NCI-H82 treated with DMSO at 0.1 percent for 48 hours (cell line): ENCODE data around the gene SORCS2.

Experiments used
- DNase-seq: peaks from one replicate; lab custom pipeline; 2025; ENCODE audit not compliant: unreplicated experiment; lab: John Stamatoyannopoulos, UW

The SORCS2 gene

DNA sequence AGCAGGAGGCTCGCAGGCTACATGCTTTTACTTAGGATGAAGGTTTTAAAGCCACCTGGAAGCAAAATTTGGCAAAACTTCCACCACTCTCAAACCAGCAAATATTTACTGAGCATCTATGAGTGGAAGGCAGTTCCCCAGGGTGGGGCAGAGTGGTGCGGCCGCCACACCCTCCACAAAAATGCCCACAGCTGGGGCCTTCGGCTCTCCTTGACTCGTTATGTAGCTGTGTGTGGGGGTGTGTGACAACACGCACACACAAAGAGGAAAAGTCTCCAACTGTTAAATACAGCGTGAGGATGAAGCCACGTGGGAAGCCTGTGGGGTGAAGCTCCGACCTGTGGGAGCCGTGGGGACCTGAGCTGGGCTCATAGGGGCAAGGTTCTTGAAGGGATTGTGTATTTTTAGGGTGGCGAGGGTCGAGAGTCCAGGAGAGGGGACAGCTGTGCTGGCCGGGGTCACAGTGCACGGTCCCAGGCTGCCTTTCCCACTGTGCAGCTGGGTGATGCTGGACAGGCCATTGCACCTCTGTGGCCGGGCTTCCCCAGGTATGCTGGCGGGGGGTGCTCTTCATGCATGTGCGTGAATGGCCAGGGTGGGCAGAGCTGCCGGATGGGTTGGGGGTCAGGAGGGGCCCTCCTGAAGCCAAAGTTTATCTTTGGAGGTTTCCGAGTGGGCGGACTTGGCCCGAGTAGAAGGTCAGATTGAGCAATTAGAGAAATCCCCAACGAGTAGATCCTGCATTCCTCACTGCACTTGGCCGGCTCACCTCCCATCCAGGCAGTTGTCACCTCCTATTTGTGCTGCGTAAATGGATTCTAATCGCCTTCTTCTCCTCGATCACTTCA lies 25.4 kb downstream of the SORCS2 start:
- no peak for DNase-seq

DNA sequence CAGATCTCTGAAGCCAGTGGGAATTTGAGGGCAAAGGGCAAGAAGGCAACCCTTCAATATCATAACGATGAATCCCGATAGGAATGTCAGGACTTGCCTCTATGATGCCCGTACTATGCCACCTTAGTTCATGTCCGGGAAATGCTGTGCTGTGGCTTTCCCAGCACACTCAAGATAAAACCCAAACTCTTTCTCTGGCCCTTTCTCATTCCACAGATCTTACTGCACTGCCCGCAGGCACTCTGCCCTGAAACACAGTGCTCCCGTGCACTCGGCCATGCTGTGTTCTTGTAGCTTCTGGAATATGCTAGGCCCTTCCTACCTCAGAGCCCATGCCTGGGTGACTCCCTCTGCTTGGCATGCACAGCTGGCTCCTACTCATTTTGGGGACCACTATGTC lies 26.3 kb downstream of the SORCS2 start:
- DNase-seq = no peak

DNA sequence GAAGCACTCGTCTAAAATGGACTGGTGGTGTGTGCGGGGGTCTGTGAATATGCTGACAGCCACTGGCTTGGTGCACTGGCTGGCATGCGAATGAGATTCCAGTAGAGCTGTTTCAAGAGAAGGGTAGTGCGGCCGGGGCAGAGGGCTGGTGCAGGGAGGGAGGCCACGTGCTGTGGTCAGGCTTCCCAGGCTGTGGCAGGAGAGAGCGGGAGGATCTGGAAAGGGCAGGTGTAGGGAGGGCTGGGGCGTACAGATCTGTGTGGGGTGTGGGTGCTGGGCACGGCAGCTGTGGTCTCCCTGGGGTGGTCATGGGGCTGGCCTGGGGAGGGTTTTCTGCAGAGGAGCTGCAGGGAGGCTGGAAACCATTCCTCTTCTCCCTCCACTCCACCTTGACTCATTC lies 30.2 kb downstream of the SORCS2 start:
- no peak for DNase-seq

DNA sequence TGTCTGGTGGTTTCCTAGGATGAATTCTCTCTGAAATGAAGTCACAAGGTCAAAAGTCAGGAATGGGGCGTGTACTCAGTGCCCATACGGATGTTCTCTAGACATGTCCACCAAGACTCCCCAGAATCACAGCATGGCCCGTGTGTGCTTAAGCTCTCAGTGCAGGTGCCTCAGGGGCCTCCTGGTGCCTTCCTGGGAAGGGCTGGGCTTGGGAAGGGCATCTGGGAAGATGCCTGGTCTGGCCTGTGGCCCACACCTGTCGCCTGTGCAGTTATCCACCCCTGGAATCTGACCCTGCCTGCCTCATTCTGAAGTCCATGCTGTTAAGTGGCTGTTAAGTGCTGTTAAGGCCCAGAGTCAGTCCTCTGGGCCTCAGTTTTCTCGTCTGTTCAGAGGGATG lies 31.2 kb downstream of the SORCS2 start:
- no peak for DNase-seq

DNA sequence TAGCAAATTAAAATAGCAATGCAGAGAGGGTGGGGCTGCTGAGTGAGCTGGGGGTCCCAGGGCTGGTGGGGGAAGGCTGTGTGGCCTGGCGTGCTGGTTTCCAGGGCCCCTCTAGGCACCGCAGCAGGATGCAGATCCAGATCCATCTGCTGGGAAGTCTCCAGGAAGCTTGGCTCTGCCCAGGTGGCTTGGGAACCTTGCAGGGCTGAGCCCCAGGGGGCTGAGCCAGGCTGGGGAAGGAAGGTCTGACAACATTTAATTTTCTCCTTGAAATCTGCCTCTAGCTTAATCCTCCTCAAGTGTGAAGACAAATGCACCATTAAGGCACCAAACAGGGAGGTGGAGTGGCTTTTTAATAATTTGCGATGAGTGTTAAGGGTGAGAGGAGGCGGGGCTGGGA lies 31.7 kb downstream of the SORCS2 start:
- peak; percentile 24 for DNase-seq

DNA sequence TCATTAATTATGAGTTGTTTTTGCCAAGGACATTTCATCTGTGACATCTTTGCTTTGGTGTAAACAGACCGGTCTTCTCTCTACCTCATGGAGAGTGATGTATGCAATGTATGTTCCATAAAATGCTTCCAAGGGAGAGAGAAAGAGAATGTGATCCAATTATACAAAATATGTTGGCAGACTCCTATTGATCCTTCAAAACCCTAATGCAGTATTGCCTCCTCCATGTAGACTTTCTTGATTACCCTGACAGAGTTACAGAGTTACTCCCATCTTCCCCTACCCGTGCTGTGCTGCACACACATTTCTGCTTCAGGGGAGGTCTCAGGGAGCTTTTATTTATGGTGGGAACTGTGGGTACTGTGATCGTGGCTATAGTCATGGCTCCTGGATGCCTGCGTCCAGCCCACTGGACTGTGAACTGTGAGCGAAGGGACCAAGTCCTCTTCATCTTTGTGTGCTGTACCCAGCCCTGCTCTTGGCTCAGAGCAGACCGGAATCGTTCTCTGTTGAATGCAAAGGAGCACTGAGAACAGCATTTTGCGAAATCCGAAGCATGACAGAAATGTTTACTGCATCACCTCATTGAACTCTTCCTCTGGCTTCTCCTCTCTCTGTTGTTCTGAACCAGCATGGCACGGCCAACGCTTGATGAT lies 32.7 kb downstream of the SORCS2 start:
- DNase-seq = no peak

DNA sequence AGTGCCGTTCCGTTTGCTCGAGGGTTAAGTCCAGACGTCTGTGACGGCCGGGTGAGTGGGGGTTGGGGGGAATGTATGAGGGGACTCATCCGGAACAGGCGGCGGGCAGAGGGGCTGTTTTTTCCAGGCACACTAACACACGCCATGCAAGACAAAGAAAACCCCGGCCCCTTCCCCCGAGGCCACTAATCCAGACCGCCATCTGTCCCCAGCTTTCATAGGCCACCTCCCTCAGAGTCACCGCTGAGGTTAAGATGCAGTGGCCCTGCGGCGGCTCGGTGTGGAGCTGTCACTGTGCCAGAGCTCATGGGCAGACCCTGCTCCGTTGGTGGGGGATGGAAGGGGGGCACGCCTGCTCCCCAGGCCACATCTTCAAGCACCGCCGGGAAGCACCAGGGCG lies 34.1 kb downstream of the SORCS2 start:
- DNase-seq = peak; percentile 90

DNA sequence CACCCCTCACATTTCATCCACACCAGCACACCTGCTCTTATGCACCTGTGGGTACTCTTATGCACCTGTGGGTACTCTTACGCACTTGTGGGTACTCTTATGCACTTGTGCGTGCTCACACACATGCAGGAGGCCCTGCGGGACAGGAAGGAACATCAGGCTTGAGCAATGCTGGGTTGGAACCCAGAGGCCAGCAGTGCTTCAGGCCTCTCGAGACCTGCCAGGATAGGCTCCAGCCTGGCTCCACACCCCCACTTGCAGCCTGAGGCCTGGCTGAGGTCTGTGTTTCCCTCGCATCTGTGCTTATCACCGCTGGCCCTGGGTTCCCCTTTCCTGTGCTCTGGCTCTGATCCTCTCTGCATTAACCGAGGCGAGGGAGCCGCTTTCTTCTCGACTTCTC lies 34.7 kb downstream of the SORCS2 start:
- no peak for DNase-seq

DNA sequence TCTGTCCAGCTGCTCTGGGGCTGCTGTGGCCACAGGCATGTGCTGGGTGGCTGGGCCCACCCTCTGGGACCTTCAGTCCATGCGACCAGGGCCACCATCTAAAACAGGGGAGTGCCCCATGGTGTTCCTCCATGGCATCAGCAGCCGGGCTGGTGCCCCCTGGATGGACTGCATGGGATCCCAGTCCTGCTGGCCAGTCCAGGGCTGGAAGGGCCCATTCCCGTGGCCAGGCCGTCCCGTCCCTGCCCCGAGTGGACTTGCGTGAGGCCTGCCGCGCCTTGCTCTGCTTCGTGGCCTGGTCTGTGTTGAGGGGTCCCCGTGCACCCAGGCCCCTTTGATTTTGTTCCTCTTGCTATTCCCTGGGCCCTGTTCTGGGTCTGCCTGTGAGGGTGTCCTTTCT lies 36.4 kb downstream of the SORCS2 start:
- no peak for DNase-seq

DNA sequence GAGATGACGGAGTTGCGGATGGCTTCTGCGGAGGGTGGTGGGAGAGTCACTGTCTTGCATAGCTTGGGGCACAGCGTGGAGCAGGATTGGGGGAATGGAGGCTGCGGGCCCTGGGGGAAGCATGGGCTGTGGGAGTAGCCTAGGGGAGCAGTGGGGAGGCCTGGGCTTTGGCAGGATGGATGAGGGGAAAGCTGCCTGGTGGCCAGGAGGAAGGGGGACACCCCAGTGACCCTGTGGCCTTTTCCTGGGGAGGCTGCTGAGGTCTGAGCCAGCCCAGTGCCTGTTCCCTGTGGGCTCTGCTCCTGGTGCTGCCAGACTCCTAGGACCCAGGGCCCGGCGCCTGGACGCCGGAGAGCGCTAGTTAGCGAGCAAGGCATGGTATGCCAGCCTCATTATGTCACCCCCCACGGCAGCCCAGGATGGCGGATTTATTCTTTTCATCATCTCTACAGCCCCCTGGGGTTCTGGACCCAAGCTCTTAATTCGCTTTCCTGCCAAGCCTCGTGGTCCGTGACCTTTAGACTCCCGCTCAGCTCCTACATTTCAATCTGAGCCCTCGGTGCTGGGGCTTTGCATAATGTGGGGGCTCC lies 39.8 kb downstream of the SORCS2 start:
- no peak for DNase-seq

DNA sequence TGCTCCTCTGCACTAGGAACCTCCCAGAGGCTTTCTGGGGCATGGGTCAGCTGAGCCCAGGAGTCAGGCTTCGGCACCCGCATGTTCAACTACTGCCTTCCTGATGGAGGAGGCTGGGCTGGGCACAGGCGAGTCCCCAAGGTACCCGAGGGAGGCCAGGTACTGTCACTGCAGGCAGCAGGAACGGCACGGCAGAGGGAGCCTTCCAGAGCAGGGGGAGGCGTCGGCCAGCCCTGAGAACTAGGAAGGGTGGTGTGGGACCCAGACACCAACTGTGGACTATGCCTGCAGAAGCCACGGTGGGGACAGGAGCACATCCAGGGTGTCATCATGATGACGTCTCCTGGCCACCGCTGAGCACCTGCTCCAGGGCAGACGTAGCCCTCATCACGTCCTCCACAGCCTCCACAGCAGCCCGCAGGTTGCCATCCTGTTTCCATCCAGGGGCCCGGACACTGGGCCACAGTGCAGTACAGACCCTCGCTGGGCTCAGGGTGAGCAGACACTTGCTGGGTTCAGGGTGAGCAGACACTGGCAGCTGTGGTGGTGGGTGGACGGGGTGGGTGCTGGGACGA lies 40.8 kb downstream of the SORCS2 start:
- no peak for DNase-seq

DNA sequence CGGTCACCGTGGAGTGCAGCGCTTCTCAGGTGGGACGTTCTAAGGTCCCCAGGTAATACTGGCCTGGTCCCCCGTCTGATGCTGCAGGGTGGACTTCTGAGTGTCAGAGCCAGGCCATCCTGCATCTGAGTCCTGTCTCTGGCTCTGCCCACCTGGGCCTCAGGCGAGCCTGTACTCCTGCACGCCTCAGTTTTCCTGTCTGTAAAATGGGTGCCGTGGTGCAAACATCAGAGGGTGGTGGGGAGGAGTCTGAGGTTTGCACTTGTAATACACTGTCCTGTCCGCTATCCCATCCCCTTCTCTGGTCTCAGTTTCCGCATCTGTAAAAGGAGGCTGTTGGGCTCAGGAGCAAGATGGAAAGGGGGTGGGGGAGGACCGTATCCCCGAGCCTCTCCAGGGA lies 41.3 kb downstream of the SORCS2 start:
- no peak for DNase-seq

DNA sequence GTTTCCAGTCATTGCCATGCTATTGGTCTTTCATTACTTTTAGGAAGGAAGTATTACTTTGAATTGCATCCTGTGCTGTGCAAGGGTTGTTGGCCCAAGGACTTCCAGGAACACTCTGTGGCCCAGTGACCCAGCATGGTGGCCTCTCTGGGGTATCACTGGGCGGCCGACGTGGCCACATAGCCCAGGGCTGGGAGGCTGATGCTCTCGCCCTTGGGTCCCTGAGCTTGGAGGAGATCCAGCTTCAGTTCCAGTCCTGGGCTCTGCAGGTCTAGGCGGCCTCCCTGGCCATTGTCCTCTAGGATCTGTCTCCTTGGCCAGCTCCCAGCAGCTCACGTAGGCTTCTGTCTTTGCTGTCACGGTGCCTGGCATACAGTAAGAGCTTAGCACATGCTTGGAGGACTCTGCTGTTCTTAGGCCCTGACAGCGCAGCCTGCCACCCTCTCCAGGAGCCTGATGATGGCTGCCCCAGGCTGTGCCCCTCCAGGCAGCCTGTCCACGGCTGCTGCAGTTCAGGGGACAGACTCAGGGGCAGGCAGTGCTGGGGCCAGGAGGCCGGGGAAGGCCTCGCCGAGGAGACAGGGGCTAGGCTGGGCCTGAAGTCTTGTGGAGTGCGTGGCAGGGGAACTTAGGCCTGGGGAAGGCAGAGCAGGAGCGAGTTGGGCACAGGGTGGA lies 42.2 kb downstream of the SORCS2 start:
- no peak for DNase-seq

DNA sequence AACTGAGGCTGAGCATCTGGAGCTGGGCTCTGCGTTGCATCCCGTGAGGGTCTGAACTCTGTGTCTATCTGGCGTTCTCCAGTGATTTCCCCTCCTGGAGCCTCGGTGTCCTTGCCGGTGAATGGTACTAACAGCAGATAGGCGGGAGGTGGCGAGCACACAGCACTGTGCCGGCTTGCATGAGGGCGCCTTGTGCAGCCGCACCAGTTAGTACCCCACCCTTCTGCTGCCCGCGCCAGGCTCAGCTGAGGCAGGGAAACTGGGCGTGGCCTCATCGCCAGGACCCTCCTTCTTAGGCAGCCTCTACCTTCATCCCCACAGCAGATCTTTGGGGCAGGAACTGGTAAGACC lies 42.7 kb downstream of the SORCS2 start:
- DNase-seq = no peak

DNA sequence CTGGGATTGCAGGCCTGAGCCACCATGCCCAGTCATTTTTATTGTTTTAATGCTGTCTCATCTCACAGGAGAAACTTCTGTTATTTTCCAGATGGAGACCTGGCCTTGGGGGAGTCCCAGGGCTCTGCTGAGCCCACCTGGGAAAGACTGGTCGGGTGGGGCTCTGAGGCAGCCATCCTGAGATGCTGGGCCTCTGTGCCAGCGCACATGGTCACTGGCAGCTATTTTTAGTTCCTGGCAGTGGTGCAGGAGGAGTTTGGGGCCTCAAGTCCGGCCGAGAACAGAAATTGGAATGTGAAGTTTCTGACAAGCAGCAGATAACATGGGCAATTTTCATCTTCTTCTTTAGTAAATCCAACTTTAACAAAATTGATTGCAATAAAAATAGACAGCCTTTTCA lies 44.5 kb downstream of the SORCS2 start:
- DNase-seq = no peak

DNA sequence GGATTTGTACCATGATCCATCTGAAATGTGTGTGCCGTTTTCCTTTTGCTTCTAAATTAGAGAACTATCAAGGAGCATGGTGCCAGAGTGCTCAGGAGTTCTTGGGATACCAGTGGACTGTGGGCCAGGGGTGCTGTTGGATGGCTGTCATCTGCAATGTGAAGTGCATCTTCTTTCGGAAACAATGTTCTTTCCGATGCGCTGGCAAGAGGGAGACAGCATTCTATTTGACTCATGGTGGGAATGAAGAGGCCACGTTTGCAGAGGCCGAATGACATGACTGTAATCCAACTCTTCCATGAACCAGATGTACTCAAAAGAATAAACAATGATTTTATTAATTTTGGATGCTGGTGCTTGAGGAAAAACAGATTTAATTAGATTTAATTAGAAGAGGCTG lies 45.5 kb downstream of the SORCS2 start:
- no peak for DNase-seq

DNA sequence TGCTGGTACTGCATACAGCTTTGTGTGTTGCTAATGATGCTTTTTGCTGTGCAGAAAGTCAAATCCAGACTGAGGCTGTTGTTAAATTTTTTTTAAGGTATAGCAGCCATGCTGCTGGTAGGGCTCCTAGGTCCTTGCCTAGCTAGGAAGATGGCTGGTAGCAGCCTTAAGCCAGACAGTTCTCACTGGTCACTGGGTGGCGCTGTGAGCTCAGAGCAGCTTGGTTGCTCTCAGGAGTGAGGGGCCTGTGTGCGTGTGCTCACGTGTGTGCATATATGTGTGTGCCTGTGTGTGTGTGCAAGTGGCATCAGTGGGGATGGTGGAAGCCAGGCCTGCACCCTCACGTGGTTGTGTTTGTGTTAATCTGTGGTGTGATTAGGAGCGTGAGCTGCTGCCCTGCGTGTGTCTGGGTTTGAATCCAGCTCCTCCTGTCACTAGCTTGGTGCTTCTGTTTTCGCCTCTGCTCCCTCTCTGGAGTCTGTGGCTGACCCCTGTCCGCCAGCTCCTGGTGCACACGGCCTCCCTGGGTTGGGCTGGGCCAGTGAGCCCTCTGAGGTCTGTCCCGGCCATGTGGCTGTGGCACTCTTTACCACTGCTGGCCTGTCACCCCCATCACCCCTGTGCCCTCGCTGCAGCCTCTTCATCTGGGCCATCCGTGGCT lies 46.1 kb downstream of the SORCS2 start:
- DNase-seq = no peak

DNA sequence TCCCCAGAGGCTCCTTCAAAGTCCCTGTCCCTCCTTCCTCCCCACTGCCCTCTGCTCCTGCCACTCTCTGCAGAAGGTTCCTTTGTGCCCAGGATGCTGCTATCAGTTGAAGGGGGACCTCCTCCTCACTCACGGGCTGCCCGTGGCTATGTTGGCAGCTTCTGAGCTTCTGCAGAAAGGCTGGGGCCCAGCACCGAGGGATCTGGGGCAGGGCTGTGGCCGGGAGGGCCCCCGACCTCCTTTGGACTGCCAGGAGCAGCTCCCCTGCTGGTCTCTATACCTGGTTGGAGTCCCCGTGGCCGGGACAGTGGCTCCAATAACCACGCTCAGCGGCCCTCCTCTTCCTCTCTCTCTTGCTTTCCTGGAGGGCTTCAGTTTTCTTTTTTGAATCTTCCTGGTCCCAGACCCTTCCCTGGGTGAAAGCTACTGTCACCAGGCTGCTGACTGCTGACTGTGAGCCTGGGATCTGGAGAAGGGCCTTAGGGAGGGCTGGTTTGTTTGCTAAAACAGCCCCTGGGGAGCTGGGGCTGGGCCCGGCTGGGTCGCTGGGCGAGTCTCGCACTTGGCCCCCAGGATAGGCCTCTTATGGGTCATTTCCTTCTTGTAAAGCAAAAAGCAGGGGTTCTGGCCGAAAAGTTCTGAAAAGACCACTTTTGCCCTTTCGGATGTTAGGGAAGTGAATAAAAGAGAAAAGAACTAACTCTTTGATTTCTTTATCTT lies 46.9 kb downstream of the SORCS2 start:
- DNase-seq = no peak

DNA sequence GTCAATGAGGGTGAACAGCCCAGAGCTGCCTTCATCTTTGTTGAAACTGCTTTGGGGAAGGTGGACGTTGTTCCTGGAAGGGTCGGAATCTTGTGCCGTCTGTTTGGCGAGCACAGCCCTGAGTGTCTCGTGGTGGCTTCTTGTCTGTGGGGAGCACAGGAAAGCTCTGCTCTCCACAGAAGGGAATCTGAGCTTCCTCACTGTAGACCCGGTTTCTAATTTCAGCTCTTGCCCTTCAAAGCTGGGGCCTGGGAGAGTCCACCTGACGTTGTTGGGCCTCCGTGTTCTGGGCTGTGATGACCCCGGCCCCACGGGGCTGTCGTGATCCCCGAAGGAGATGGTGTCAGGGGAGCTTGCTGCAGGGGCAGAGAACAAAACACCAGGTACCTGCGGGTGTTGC lies 47.5 kb downstream of the SORCS2 start:
- no peak for DNase-seq

DNA sequence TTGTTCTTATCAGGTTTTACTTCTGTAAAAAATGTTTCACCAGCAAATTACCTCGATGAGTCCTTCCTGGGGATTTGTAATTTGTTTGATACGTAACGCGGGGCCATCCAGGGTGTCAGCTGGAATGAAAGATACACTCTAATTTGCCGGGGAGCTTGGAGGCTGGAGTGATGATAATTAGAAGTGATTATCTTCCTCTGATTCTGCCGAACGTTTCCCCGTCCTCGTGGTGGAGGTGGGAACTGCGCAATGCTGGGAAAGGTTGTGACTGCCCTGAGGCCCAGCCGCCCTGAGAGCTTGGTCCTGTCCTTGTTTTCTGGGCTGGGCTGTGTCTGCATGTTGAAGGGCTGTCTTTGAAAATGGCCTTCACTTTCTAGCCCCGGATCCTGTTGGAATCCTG lies 48.0 kb downstream of the SORCS2 start:
- DNase-seq = no peak
